ENCODE data around the gene ZNF335. TPM values are rescaled to one million over a fixed set of nuclear protein-coding genes. Genes with fewer than 3 reads are reported as not detected.

ZNF335 gene
- total and polyA plus RNA-seq, 2 of the 13 experiments (the other 11 are each of a cell fraction or from before 2014, with no cell fraction given): 9.7 to 13.7 TPM

GRCh38 chr20:45947110-45947866 lies 24.7 kb downstream of the ZNF335 start:
- CTCF ChIA-PET (ENCODE audit: low intra/inter-chr PET ratio, low total read pairs): interaction anchor here (1.4 kb wide), 1 partner anchor 14 kb away, joined by 3 read pairs; no protein-coding TSS in a partner anchor
- POLR2A ChIA-PET: interaction anchor here (0.8 to 7.7 kb wide), 17 partner anchors 12 to 141 kb away, joined by 3 to 201 read pairs (median 8); partner anchors contain the start of genes CTSA, NEURL2, PCIF1 and SPATA25
- no peaks in the 10 kb centered on the region for H3K27me3 ChIP-seq (ENCODE audit: control insufficient read depth in 1 of 2, insufficient read depth in 2 of 2, low read length in 2 of 2)
- H3K4me3 ChIP-seq (replicated peaks in 1 of 3; ENCODE audit: insufficient read depth in 1 of 3, low read depth in 2 of 3, low read length in 3 of 3): no peak overlapping the region
- no peaks in the 10 kb centered on the region for H4K20me1 ChIP-seq (ENCODE audit: insufficient read depth, low read length)
- ATAC-seq: no peak
- intact Hi-C loops (cut with micrococcal nuclease; ENCODE audit: unreplicated experiment) (no loop called here), in situ Hi-C loops (cut with HindIII; ENCODE audit: extremely low pct_ligation_motif_present, low pct_unique_long_range_greater_than_20kb) (loop anchor here (5.0 kb wide), 1 partner anchor 120 kb away; the partner anchor contains the start of gene TNNC2)
- H2AFZ ChIP-seq (ENCODE audit: low read length): no peak overlapping the region
- H3K9me3 ChIP-seq (ENCODE audit: low read length): no peaks in the 10 kb centered on the region
- H3K27ac ChIP-seq (ENCODE audit: extremely low read length, insufficient read depth, low read length): peak overlapping the region; percentile 65
- H3K36me3 ChIP-seq (replicated peaks in 1 of 2; ENCODE audit: control insufficient read depth in 1 of 2, insufficient read depth in 2 of 2, low read length in 2 of 2): peaks cover 57 to 87% of the 10 kb centered on the region in 2 experiments
- FAIRE-seq: no peak
- 95% methylated on average over 26 of the region's 29 CpGs for WGBS (ENCODE audit: low lambda C conversion rate)
- no peaks in the 10 kb centered on the region for H3K79me2 ChIP-seq (ENCODE audit: insufficient read depth, low read length)
- DNase-seq (ENCODE audit: low spot score): no peak
- no peak overlapping the region for H3K4me2 ChIP-seq (ENCODE audit: low read depth, low read length)
- peaks cover 30% of the 10 kb centered on the region for H3K4me1 ChIP-seq (ENCODE audit: insufficient read depth, low read length)
- BruUV-seq (replicated peaks): no TSS peak
- peak overlapping the region; percentile 47; the same call in 1 of the 2 replicates for H3K9ac ChIP-seq (ENCODE audit: insufficient read depth, low read depth, low read length)
- TF ChIP-seq HIVEP1 (CRISPR knock-in tag; IDR thresholded peaks at IDR 0.05) (no peak), SNAPC5 (CRISPR knock-in tag; IDR thresholded peaks at IDR 0.05; ENCODE audit: borderline replicate concordance) (no peak), AKNA (CRISPR knock-in tag; IDR thresholded peaks at IDR 0.05; ENCODE audit: borderline replicate concordance) (no peak), ZNF282 (IDR thresholded peaks at IDR 0.05; ENCODE audit: partially characterized antibody) (no peak), XBP1 (CRISPR knock-in tag; IDR thresholded peaks at IDR 0.05) (no peak), TBX3 (IDR thresholded peaks at IDR 0.05; ENCODE audit: borderline replicate concordance) (no peak), NFKBIZ (CRISPR knock-in tag; IDR thresholded peaks at IDR 0.05) (no peak), KIAA2018 (CRISPR knock-in tag; IDR thresholded peaks at IDR 0.05; ENCODE audit: borderline replicate concordance) (no peak), HMG20B (CRISPR knock-in tag; conservative IDR thresholded peaks at IDR 0.05) (no peak), RORA (CRISPR knock-in tag; IDR thresholded peaks at IDR 0.05) (no peak)

Data from HepG2 (cell line).